ENCODE data around the gene SLC3A2.
"Not testable (repeated sequence)": the region's sequence is repeated elsewhere in the genome, so short reads cannot be mapped to it uniquely, and the experiment has no call there.

SLC3A2 gene

GRCh38 chr11:62840721-62841360 lies 39.9 kb upstream of the SLC3A2 start:
- Histone ChIP-seq H3K4ac (ENCODE audit: low read depth, low read length) (peak overlapping the region; percentile 47), H2BK12ac (ENCODE audit: low read length) (peak overlapping the region; percentile 13), H4K12ac (ENCODE audit: low read depth, low read length) (peak overlapping the region; percentile 82), H3K4me3 (ENCODE audit: low read depth, low read length) (peak overlapping the region; percentile 66), H4K8ac (ENCODE audit: low read depth, low read length) (peak overlapping the region; percentile 76), H2AFZ (ENCODE audit: insufficient read depth, low read length, poor library complexity) (peak overlapping the region; percentile 88), H3K9ac (ENCODE audit: low read length) (peak overlapping the region; percentile 70), H3K18ac (ENCODE audit: low read length) (peak overlapping the region; percentile 92), H3K4me2 (ENCODE audit: low read length) (peak overlapping the region; percentile 76), H4K91ac (ENCODE audit: low read depth, low read length) (peak overlapping the region; percentile 93), H3K79me1 (ENCODE audit: low read length) (peaks cover 24% of the 10 kb centered on the region), H2BK120ac (ENCODE audit: insufficient read depth, low read length, poor library complexity) (peak overlapping the region; percentile 38), H3K27ac (ENCODE audit: low read depth, low read length) (peak overlapping the region; percentile 94), H3K14ac (ENCODE audit: low read length) (peak overlapping the region; percentile 80), H3K79me2 (ENCODE audit: control insufficient read depth, insufficient read depth, low read length, poor library complexity) (peaks cover 11% of the 10 kb centered on the region), H2BK5ac (ENCODE audit: low read depth, low read length, poor library complexity) (peak overlapping the region; percentile 75)
- not testable (repeated sequence) for H3K27me3 ChIP-seq (ENCODE audit: insufficient read depth, low read length); H3K9me3 ChIP-seq (ENCODE audit: insufficient read depth, low read depth, low read length); H3K36me3 ChIP-seq (ENCODE audit: control insufficient read depth in 1 of 2, insufficient read depth in 2 of 2, low read length in 2 of 2); H3K4me1 ChIP-seq (ENCODE audit: control insufficient read depth in 1 of 2, insufficient read depth in 2 of 2, low read length in 2 of 2); H2AK5ac ChIP-seq (ENCODE audit: low read length); H3K23ac ChIP-seq (ENCODE audit: low read length)
- peak; percentile 96 to 97 for DNase-seq
- no CpG with 5 or more reads among the region's 41 CpGs for WGBS (ENCODE audit: extremely low coverage, insufficient coverage, insufficient read length)

- Histone ChIP-seq H3K79me1 (ENCODE audit: low read length) (peaks cover 24% of the 10 kb centered on the region), H3K4me2 (ENCODE audit: low read length) (peak overlapping the region; percentile 96), H4K8ac (ENCODE audit: low read depth, low read length) (peak overlapping the region; percentile 79), H2BK5ac (ENCODE audit: low read depth, low read length, poor library complexity) (peak overlapping the region; percentile 73), H3K23ac (ENCODE audit: low read length) (no peak overlapping the region), H3K18ac (ENCODE audit: low read length) (peak overlapping the region; percentile 78), H3K4ac (ENCODE audit: low read depth, low read length) (peak overlapping the region; percentile 35), H3K27me3 (ENCODE audit: insufficient read depth, low read length) (no peaks in the 10 kb centered on the region), H2AK5ac (ENCODE audit: low read length) (no peak overlapping the region), H3K9me3 (ENCODE audit: insufficient read depth, low read depth, low read length) (no peaks in the 10 kb centered on the region), H4K12ac (ENCODE audit: low read depth, low read length) (peak overlapping the region; percentile 79), H3K79me2 (ENCODE audit: control insufficient read depth, insufficient read depth, low read length, poor library complexity) (peaks cover 11% of the 10 kb centered on the region), H3K4me1 (ENCODE audit: control insufficient read depth in 1 of 2, insufficient read depth in 2 of 2, low read length in 2 of 2) (peaks cover 0 to 3% of the 10 kb centered on the region in 2 experiments), H2BK120ac (ENCODE audit: insufficient read depth, low read length, poor library complexity) (peak overlapping the region; percentile 91), H3K9ac (ENCODE audit: low read length) (peak overlapping the region; percentile 85), H2AFZ (ENCODE audit: insufficient read depth, low read length, poor library complexity) (peak overlapping the region; percentile 85), H3K4me3 (ENCODE audit: low read depth, low read length) (peak overlapping the region; percentile 56), H3K36me3 (ENCODE audit: control insufficient read depth in 1 of 2, insufficient read depth in 2 of 2, low read length in 2 of 2) (peaks cover 0 to under 1% of the 10 kb centered on the region in 2 experiments), H4K91ac (ENCODE audit: low read depth, low read length) (peak overlapping the region; percentile 78), H2BK12ac (ENCODE audit: low read length) (peak overlapping the region; percentile 84), H3K27ac (ENCODE audit: low read depth, low read length) (peak overlapping the region; percentile 94), H3K14ac (ENCODE audit: low read length) (peak overlapping the region; percentile 31)
- DNase-seq = peak; percentile 88 to 98
- WGBS (ENCODE audit: extremely low coverage, insufficient coverage, insufficient read length) = no CpG with 5 or more reads among the region's 33 CpGs
These were observed 39.1 kb upstream of the SLC3A2 start for GRCh38 chr11:62841361-62842170.

DNA sequence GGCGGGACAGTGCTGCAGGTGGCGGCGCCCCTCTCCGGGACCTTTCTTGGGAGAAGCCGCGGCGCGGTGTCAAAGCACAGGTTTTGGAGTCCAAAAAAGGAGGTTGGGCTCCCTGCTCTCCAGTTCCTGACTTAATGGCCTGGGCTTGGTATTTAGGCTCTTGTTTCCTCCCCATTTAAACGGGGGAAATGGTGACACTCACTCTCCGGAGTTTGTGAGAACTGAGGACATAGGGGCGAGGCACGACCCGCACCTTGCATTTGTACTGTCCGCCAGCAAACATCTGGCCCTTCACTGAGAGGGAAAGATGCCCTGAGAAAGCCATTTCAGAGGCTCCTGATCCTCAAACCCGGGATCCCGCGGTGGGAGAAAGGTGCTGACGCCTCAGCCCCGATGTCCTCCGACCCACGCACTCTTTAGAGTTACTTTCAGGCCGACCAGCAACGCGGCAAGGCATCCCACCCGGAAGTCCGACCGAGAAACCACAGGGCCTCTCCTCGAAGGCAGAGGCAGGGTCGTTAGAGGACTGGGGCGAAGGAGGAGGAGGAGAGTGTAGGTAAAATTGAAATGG lies 38.4 kb upstream of the SLC3A2 start:
- Histone ChIP-seq H3K9ac (ENCODE audit: low read length) (peak overlapping the region; percentile 85), H2BK12ac (ENCODE audit: low read length) (peak overlapping the region; percentile 84), H4K12ac (ENCODE audit: low read depth, low read length) (peak overlapping the region; percentile 79), H3K18ac (ENCODE audit: low read length) (peak overlapping the region; percentile 78), H4K91ac (ENCODE audit: low read depth, low read length) (peak overlapping the region; percentile 78), H3K27me3 (ENCODE audit: insufficient read depth, low read length) (no peaks in the 10 kb centered on the region), H3K4me2 (ENCODE audit: low read length) (peak overlapping the region; percentile 96), H3K23ac (ENCODE audit: low read length) (no peak overlapping the region), H2BK120ac (ENCODE audit: insufficient read depth, low read length, poor library complexity) (peak overlapping the region; percentile 91), H3K9me3 (ENCODE audit: insufficient read depth, low read depth, low read length) (no peaks in the 10 kb centered on the region), H2AK5ac (ENCODE audit: low read length) (peak overlapping the region; percentile 41), H3K4me3 (ENCODE audit: low read depth, low read length) (peak overlapping the region; percentile 56), H2BK5ac (ENCODE audit: low read depth, low read length, poor library complexity) (peak overlapping the region; percentile 73), H3K4ac (ENCODE audit: low read depth, low read length) (peak overlapping the region; percentile 35), H3K27ac (ENCODE audit: low read depth, low read length) (peak overlapping the region; percentile 94), H4K8ac (ENCODE audit: low read depth, low read length) (peak overlapping the region; percentile 79), H3K14ac (ENCODE audit: low read length) (peak overlapping the region; percentile 31), H3K79me1 (ENCODE audit: low read length) (peaks cover 24% of the 10 kb centered on the region), H3K79me2 (ENCODE audit: control insufficient read depth, insufficient read depth, low read length, poor library complexity) (peaks cover 11% of the 10 kb centered on the region), H2AFZ (ENCODE audit: insufficient read depth, low read length, poor library complexity) (peak overlapping the region; percentile 85), H3K4me1 (ENCODE audit: control insufficient read depth in 1 of 2, insufficient read depth in 2 of 2, low read length in 2 of 2) (peaks cover 0 to 3% of the 10 kb centered on the region in 2 experiments), H3K36me3 (ENCODE audit: control insufficient read depth in 1 of 2, insufficient read depth in 2 of 2, low read length in 2 of 2) (no peaks in the 10 kb centered on the region)
- WGBS (ENCODE audit: extremely low coverage, insufficient coverage, insufficient read length) = no CpG with 5 or more reads among the region's 30 CpGs
- DNase-seq = peak in 1 of 2 donors; percentile 77

DNA sequence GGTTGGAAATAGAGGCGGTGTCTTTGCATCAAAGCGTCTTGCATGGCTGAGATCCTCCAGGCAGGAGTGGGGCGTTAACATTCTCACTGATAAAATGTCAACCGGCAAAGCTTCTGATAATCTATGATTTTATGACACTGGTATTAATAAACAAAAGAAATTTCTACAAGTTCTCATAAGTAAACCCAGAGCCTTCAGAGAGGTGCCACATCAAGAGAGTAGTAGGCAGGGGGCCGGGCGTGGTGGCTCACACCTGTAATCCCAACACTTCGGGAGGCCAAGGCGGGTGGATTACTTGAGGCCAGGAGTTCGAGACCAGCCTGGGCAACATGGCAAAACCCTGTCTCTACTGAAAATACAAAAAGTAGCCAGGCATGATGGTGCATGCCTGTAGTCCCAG lies 37.8 kb upstream of the SLC3A2 start:
- H3K18ac ChIP-seq (ENCODE audit: low read length); H3K9ac ChIP-seq (ENCODE audit: low read length); H3K4me1 ChIP-seq (ENCODE audit: control insufficient read depth in 1 of 2, insufficient read depth in 2 of 2, low read length in 2 of 2); H2AFZ ChIP-seq (ENCODE audit: insufficient read depth, low read length, poor library complexity); H3K27me3 ChIP-seq (ENCODE audit: insufficient read depth, low read length); H2BK120ac ChIP-seq (ENCODE audit: insufficient read depth, low read length, poor library complexity); H3K23ac ChIP-seq (ENCODE audit: low read length); H3K9me3 ChIP-seq (ENCODE audit: insufficient read depth, low read depth, low read length); H2BK12ac ChIP-seq (ENCODE audit: low read length); H2AK5ac ChIP-seq (ENCODE audit: low read length); H3K4me3 ChIP-seq (ENCODE audit: low read depth, low read length); H3K4ac ChIP-seq (ENCODE audit: low read depth, low read length); H4K12ac ChIP-seq (ENCODE audit: low read depth, low read length); H2BK5ac ChIP-seq (ENCODE audit: low read depth, low read length, poor library complexity); H3K14ac ChIP-seq (ENCODE audit: low read length); DNase-seq; H3K36me3 ChIP-seq (ENCODE audit: control insufficient read depth in 1 of 2, insufficient read depth in 2 of 2, low read length in 2 of 2): not testable (repeated sequence)
- H3K79me1 ChIP-seq (ENCODE audit: low read length) = peaks cover 24% of the 10 kb centered on the region
- H4K8ac ChIP-seq (ENCODE audit: low read depth, low read length) = peak overlapping the region; percentile 79
- H3K27ac ChIP-seq (ENCODE audit: low read depth, low read length) = peak overlapping the region; percentile 94
- no CpG with 5 or more reads among the region's 9 CpGs for WGBS (ENCODE audit: extremely low coverage, insufficient coverage, insufficient read length)
- peaks cover 11% of the 10 kb centered on the region for H3K79me2 ChIP-seq (ENCODE audit: control insufficient read depth, insufficient read depth, low read length, poor library complexity)
- peak overlapping the region; percentile 96 for H3K4me2 ChIP-seq (ENCODE audit: low read length)
- H4K91ac ChIP-seq (ENCODE audit: low read depth, low read length) = peak overlapping the region; percentile 78
